ENCODE results near the gene SLCO4A1.

The SLCO4A1 gene

DNA sequence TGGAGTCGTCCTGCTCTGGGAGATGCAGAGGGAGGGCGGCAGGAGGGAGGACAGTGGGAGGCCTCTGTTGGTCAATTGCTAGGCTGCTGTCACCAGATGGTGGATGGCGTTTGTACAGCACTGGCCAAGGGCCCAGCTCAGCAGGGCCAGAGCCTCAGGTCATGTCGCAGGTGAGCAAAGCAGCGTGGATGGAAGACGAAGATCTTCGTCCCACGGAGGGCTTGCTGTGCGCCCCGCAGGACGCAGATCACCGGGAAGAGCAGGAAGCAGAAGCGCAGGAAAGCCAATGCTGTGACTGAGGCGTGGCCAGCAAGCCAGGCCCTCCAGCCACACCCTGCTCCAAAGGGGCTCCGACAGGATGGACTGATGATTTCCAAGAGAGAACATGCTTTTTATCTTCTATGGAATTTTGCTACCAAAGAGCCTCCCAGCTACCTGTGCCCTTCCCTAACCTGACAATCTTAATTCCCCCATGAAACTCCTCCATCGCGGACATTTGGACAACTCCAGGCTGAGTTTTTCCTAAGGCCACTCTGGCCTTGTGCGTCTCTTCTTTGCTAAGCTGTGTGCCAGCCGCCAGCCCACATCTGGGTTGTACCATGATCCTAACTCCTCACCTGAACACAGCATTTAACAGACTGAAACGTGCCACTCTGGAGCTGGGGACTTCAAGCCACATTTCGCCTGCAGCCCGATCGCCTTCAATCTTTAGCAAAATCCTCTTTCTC is 3.5 kb upstream of the SLCO4A1 start:
- no peak for DNase-seq (ENCODE audit: low spot score)

- DNase-seq (ENCODE audit: low spot score), result no peak
Measured at GRCh38 chr20:62639765-62640164, 2.5 kb upstream of the SLCO4A1 start.

DNA sequence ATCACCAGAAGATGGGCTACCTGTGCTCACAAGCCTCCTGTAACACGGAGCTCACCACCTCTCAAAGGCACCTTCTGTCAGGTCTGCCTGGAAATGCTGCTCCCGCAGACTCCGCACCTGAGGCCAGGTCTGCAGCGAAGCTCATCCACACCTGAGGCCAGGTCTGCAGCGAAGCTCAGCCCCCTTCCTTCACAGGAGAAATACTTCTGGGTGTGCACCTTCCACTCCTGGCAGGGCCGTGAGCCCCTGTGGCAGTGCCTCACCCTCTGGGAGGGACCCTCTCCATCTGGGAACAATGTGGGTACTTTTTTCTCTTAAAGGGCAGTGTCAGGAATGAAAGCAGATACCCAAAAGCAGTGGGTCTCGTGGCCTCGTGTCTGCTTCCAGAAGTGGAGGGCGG is 1.4 kb upstream of the SLCO4A1 start:
- DNase-seq (ENCODE audit: low spot score), result no peak

DNA sequence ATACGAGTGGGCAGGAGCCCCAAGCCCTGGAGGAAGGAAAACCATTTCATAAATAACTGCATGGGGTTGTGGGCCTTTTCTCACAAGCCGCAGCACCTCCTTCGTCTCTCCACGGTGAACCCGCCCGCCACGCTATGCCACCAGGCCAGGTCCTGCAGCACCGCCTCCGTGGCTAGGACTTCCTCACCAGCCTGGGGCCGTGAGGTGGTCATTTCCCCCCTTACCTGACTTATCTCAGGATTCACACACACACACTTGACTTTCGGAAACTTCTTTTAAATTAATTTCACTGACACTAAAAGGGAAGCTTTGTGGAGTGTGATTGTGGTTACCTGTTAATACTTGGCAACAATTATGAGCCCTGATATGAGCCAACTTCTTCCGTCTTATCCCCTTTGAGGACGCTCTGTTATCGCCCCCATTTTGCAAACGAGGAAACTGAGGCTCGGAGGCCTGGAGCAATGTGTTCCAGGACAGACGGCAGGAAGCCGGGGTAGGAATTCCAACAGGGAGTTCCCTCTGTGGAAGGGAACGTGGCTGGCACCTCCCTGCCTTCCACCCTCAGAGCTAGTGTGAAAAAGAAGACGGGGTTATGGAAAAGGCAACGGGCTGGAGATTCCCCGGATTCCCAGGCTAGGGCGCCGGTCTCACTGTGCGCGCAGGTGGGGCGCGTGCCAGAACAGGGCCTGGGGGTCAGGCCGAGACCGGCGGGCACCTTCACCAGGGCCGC is 817 bp upstream of the SLCO4A1 start:
- DNase-seq (ENCODE audit: low spot score), result no peak

DNA sequence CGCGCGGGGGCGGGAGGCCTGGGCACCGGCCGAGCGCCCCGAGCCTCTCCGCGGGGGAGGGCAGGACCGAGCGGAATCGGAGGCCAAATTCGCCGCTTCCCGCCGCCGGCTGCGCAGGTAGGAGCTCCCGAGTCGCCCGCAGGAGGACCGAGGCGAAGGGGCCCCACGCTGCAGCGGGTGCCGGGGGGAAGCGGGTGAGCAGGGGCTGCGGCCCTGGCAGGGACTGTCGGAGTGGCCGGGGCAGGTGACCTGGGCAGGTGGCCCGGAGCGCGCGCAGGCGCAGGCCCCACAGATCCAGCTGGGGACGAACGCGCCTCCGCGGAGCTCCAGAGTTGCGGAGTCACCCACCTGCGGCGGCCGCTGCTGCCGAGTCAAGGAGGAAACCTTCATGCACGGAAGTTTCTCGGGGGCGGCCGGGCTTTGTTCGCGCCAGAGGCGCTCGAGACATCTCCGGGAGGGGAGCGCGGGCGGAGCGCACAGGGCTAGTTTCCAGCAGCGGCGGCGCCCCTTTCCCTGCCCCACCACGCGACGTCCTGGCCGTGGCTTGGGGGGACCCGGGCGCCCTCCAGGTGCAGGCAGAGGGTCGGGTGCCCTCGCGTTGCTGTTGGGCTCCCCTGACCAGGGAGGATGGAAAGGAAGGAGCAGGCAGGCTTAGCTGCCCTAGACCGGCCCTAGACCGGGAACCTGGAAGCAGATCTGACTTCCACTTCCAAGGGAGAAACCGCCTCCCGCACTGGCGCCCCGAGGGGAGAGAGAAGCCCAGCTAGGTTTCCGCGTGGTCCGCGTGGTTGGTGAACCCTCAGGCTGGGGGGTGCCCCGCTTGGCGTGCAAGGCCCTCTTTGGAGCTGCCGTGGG is 590 bp downstream of the SLCO4A1 start:
- DNase-seq (ENCODE audit: low spot score), result peak; percentile 37

DNA sequence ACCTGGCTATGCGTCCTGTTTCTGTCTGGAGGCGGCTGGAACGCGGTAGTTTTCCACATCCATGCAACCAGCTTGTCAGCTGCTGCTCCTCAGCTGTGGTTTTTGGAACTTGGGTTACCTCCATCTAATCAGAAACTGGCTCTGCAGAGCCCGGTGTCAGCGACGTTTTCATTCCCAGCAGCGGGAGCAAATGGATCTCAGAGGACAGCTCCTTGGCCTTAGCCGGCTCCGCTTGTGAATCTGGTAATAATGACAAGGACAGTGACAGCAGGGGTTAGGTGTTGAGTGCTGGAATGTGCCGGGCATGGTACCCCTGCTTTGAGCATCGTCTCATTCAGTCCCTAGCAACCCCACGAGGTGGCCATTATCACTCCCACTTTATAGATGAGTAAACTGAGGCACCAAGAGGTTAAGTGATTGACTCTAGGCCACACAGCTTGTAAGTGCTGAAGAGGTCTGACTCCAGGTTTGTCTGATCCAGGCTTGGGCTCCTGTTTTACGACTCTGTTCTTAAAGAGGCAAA is 1.3 kb downstream of the SLCO4A1 start:
- no peak for DNase-seq (ENCODE audit: low spot score)

DNA sequence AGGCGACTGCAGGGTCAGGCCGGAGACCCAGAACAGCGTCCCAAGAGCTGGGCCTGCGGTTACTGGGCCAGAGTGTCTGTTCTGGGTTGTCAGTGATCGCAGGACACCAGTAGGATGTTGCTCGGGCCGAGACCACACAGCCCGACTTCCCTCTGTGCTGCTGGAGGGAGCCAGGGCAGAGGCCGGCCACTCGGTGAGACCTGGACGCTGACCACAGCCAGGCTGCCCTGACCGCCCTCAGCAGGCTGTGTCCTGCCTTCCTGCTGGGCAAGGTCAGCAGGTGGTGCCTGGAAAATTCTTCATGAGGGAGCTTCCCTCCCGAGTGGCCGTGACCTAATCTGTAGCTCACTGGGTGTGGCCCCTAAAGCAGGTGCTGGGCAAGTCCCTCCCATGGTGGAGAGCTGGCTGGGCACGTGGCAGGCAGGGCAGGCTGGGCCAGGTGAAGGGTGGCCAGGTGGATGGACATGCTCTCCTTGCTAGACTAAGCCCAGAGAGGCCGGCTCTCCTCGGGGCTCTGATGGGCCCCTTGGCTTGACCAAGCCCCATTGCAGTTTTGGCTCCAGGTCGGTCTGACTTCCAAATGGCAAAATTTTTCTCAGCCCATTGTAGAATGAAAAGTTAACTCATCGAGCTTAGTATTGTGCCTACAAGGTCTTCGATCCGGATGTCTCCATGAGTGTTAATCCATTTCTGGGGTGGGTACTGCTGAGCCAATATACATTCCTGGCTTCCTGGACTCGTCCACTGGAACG is 1.9 kb downstream of the SLCO4A1 start:
- DNase-seq (ENCODE audit: low spot score), result no peak

GRCh38 chr20:62644802-62645496 is 2.6 kb downstream of the SLCO4A1 start:
- DNase-seq (ENCODE audit: low spot score), result no peak

DNA sequence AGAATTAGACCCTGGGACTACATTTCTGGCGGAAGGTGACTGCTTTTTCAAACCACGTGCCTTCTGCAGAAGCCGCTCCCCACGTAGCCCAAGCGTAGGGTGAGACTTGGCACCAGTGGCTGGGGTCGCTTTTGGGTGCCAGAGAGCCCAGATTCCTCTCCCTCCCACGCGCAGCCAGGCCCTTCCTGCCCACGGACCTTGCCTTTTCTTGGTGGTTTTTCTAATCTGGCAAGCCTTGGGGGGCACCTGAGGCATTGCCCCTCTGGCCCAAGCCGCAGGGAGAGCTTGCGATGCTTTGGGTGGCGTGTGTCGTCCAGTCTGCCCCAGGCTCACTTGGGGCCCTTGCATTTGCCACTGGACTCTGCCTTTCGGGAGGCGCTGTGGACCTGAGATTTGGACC is 3.3 kb downstream of the SLCO4A1 start:
- DNase-seq (ENCODE audit: low spot score), result no peak

DNA sequence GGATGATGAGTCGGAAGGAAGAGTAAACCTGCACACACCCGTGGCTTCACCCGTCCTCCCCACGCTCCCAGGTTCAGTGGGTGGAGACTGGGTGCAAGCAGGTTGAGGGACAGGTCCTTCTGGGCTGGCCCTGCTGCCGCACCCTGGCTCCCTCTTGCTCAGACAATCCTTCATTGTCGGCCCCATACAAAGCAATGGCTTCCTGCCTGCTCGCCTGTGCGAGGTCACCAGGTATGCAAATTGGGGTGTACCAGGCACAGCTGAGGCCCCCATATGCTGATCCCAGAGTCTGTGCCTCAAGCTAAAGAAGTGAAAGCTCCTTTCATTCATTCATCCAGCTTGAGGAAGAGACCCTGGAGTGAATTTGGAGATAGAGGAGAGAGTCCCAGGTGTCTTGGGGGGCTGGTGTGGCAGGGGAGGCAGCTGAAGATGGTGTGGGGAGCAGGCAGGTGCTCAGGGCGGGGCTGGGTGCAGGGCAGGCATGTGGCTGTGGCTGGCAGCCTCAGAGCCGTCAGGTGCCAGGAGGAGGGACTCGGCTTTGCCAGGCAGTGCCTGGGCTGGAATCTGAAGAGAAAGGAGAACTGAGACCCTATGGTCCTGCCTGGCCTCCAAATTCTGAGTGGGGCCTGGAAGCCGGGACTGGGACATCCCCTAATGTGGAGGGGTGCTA is 4.7 kb downstream of the SLCO4A1 start:
- DNase-seq (ENCODE audit: low spot score), result no peak

GRCh38 chr20:62647521-62648317 is 5.4 kb downstream of the SLCO4A1 start:
- no peak for DNase-seq (ENCODE audit: low spot score)

- DNase-seq (ENCODE audit: low spot score), result no peak
Measured at GRCh38 chr20:62648318-62648995, 6.2 kb downstream of the SLCO4A1 start.

DNA sequence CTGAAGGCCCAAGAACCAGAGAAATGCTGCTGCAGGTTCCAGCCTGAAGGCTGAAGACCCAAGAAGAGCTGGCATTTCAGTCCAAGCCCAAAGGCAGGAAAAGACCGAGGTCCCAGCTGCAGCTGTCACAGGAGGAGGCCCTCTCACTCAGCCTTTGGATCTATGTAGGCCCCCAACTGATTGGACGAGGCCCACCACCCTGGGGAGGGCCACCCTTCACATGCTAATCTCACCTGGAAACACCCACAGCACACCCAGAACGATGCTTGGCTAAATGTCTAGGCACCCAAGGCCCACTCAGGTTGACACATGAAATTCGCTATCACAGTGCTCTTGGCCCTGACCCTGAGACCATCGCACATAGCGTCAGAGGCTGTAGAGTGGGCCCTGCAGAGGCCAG is 6.8 kb downstream of the SLCO4A1 start:
- no peak for DNase-seq (ENCODE audit: low spot score)

DNA sequence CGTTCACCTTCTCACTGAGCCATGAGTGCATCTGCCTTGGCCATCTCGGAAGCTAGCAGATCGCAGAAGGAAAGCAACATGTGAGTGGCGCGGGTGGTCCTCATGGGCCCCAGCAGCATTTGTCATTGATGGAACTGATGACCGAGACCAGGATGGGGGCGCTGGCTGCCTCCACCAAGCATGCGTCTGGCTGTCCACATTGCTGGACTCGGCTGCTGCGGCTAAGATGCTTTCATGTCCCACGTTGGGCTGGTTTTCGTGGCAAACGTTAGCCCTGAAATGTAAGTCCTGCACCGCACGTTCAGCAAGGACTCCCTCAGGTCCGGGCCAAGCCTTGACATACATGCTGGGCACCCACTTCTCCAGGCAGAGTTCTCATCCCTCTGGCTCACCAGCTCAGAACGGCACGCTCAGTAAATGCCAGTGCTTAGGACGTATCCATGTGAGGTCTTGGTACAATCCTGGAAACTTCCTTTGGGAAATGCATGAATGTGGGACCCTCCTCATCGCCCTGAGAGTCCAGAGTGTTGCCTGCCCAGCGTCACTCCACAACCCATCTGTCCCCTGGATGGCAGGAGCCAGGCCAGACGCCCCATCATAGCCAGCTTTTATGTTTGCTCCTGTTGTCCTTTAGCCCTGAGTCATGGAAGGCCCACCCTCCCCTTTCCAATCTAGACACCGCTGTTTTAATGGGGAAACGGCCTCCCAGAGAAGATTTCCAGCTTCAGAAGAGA is 8.4 kb downstream of the SLCO4A1 start:
- no peak for DNase-seq (ENCODE audit: low spot score)

- DNase-seq (ENCODE audit: low spot score), result peak; percentile 84
Measured at GRCh38 chr20:62651285-62652021, 9.2 kb downstream of the SLCO4A1 start.

DNA sequence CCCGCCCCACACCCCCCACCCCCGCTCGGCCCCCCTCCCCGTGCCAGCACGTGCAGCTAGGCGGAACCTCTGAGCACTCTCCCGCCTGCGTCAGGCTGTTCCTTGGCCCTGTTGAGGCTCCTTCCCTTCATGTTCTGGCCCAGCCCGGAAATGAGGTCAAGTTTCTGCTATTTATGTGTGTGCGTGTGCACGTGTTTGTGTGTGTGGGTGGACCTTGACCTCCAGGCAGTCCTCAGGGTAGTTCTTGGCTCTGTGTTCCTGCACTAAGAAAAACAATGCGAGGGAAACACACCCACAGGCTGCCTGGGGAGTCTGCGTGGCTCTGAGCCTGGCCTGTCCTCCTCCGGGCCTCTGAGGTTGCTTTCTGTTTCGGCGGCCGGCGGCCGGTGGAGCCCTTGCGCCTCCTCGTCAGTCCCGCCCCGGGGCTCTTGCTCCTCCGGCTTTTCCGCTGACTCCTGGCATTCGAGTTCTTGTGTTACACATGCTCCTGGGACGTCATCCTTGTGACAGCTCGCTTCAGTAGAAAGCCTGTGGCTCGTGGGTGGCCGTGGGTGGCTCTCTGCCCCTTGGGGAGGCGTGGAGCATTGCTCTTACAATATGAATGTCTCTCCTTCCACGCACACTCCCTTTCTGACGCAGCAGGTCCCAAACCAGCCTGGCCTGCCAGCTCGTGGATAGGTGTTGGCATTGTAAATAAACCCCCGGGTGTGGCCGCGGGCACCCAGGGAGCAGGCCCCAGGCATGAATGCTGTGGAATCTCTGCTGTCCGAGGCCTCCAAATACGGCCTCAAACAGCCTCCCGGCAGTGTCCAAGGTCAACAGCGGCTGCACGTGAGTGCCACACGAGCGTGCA is 10.0 kb downstream of the SLCO4A1 start:
- DNase-seq (ENCODE audit: low spot score), result peak; percentile 78

DNA sequence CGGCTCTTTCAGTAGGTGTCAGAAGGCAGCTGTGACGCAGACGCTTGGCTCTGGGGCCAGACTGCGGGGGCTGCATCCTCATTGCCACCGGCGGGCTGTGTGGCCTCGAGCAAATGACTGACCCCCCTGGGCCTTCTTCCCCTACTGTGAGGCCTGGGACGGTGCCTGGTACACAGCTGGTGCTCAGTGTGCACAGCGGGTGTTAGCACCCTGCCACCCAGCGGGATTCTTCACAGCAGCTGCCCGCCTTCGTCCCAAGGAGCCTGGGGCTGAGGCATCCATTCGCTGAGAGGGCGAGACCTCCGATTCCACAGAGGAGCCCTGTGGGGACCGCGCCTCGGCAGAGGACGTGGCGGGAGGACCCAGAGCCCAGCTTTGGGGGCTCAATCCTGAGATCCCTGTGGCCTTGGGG is 10.6 kb downstream of the SLCO4A1 start:
- DNase-seq (ENCODE audit: low spot score), result no peak
